GM19043 (cell line): ENCODE data around the gene ZNF737.
"Not testable (repeated sequence)": the region's sequence is repeated elsewhere in the genome, so short reads cannot be mapped to it uniquely, and the experiment has no call there.

Experiments used
- ATAC-seq: cut with Tn5 transposase; IDR thresholded peaks from one replicate; pipeline ENCODE4 v1.9.1; 2021; ENCODE audit warnings: low read depth; ENCODE audit not compliant: unreplicated experiment

ZNF737 gene

GRCh38 chr19:20565321-20566018 lies at the start of gene ZNF737:
TSS of gene ZNF737 (minus strand) at chr19:20565781. CDS start at chr19:20565640, 141 bp downstream.
- ATAC-seq = peak; percentile 88

GRCh38 chr19:20614971-20615370 lies 49.4 kb upstream of the ZNF737 start:
- not testable (repeated sequence) for ATAC-seq

GRCh38 chr19:20612711-20613316 lies 47.2 kb upstream of the ZNF737 start:
- no peak for ATAC-seq

GRCh38 chr19:20611866-20612265 lies 46.3 kb upstream of the ZNF737 start:
- ATAC-seq = no peak

- no peak for ATAC-seq
Observed at GRCh38 chr19:20607943-20608342, 42.4 kb upstream of the ZNF737 start.

GRCh38 chr19:20558571-20558970 lies 7.0 kb downstream of the ZNF737 start:
- no peak for ATAC-seq

- ATAC-seq = no peak
Observed at GRCh38 chr19:20558011-20558410, 7.6 kb downstream of the ZNF737 start.

- ATAC-seq = not testable (repeated sequence)
Observed at GRCh38 chr19:20544667-20545333, 20.8 kb downstream of the ZNF737 start.

- not testable (repeated sequence) for ATAC-seq
Observed at GRCh38 chr19:20530303-20530702, 35.3 kb downstream of the ZNF737 start.

GRCh38 chr19:20513189-20513904 lies 52.2 kb downstream of the ZNF737 start:
- no peak for ATAC-seq

- no peak for ATAC-seq
Observed at GRCh38 chr19:20503476-20503875, 62.1 kb downstream of the ZNF737 start.
